ENCODE data around the gene ATG4C. TPM values are rescaled to one million over a fixed set of nuclear protein-coding genes. Genes with fewer than 3 reads are reported as not detected.
"Not testable (repeated sequence)": the region's sequence is repeated elsewhere in the genome, so short reads cannot be mapped to it uniquely, and the experiment has no call there.

Gene ATG4C
- total RNA-seq, 1 donor from 2014 or later, result 14.0 TPM

DNA sequence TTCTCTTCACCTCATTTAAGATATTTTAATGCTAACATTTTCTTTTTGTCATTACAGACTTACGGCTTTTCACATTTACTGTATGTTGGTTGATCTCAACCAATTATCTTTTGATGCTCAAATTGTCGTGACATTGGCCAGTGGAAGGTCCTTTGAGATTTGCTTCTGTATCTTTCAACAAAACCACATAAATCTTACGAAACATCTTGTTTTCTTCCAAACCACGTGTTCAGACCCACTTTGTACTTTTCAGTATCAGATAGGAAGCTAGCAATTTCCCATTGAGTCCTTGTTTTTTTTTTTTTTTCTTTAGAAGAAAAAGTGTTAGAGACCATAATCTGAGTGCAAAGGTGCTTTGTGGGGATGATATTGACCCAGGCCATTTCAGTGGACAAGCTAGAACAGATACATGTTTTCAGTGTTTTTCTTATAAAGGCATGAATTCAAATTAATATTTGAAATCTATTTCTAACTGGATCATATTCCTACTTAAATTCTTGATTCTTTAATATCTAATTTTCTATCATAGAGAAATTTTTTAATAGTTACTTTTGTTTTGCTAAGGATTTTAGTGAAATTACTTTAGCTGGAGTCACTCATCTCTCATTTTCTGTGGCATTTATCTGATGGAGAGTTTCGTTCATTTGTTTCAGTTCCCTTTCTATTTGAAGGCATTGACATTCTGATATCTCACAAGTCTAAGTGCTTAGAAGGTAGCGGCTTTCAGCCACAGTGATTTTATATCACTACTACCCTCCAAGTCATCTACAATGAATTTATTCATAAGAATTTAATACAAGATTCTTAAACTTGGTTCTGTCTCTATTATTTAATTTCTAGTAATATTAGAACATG lies 26.7 kb downstream of the ATG4C start:
- no peak overlapping the region for H3K27ac ChIP-seq
- ATAC-seq (no peak), DNase-seq (no peak)
- no peak overlapping the region for H3K4me3 ChIP-seq
- TF ChIP-seq, protein P1, sequence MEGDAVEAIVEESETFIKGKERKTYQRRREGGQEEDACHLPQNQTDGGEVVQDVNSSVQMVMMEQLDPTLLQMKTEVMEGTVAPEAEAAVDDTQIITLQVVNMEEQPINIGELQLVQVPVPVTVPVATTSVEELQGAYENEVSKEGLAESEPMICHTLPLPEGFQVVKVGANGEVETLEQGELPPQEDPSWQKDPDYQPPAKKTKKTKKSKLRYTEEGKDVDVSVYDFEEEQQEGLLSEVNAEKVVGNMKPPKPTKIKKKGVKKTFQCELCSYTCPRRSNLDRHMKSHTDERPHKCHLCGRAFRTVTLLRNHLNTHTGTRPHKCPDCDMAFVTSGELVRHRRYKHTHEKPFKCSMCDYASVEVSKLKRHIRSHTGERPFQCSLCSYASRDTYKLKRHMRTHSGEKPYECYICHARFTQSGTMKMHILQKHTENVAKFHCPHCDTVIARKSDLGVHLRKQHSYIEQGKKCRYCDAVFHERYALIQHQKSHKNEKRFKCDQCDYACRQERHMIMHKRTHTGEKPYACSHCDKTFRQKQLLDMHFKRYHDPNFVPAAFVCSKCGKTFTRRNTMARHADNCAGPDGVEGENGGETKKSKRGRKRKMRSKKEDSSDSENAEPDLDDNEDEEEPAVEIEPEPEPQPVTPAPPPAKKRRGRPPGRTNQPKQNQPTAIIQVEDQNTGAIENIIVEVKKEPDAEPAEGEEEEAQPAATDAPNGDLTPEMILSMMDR (IDR thresholded peaks at IDR 0.05), result no peak
- peaks cover 8% of the 10 kb centered on the region for H3K36me3 ChIP-seq
- no peaks in the 10 kb centered on the region for H3K4me1 ChIP-seq
- H3K9me3 ChIP-seq, result no peaks in the 10 kb centered on the region
- no peaks in the 10 kb centered on the region for H3K27me3 ChIP-seq (ENCODE audit: low read depth)
- intact Hi-C loops (cut with DNase I), result no loop called here

DNA sequence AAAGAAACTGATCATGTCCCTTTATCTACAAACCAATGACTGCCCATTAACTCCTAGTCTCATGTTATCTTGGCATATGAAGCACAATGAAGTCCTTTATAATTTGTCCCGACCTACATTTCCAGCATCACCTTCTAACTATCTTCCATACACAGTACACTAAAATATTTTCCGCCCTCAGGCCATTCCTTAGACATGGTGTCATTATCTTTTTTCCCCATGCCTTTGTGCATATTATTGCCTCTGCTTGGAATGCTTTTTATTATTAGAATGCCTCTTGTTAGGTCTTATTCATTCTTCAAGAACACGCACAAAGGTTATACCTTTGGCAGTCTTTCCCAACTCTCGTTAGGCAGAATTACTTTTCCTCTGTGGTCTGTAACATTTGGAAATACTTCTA lies 39.6 kb downstream of the ATG4C start:
- TF ChIP-seq, protein P1 (IDR thresholded peaks at IDR 0.05), result no peak
- H3K9me3 ChIP-seq, result no peaks in the 10 kb centered on the region
- no peak overlapping the region for H3K27ac ChIP-seq
- DNase-seq, result no peak
- intact Hi-C loops (cut with DNase I), result no loop called here
- no peaks in the 10 kb centered on the region for H3K27me3 ChIP-seq (ENCODE audit: low read depth)
- no peak for ATAC-seq
- H3K4me1 ChIP-seq, result no peaks in the 10 kb centered on the region
- no peaks in the 10 kb centered on the region for H3K36me3 ChIP-seq
- H3K4me3 ChIP-seq, result no peak overlapping the region

DNA sequence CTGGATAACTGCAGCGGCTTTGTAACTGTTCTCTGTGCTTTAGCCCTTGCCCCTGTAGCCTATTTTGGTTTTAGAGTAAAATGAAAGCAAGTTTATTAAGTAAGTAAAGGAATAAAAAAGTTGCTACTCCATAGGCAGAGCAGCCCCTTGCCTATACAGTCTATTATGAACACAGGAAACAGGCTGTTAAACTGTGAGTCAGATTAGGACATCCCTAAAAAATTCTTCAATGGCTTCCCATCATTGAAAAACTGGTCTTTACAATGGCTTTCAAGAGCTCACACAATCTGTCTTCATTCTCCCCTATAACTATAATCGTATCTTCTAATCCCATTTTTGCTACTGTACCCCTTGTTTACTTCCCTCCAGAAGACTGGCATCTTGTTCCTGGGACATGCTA lies 43.0 kb downstream of the ATG4C start:
- Histone ChIP-seq H3K4me3 (no peak overlapping the region), H3K4me1 (no peaks in the 10 kb centered on the region)
- TF ChIP-seq, protein P1 (IDR thresholded peaks at IDR 0.05), result no peak

DNA sequence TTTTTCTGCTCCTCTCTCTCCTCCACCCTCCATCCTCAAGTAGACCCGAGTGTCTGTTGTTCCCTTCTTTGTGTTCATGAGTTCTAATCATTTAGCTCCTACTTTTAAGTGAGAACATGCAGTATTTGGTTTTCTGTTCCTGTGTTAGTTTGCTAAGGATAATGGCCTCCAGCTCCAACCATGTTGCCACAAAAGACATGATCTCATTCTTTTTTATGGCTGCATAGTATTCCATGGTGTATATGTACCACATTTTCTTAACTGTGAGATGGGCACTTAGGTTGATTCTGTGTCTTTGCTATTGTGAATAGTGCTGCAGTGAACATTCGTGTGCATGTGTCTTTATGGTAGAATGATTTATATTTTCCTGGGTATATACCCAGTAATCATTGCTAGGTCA lies 43.9 kb downstream of the ATG4C start:
- intact Hi-C loops (cut with DNase I), result not testable (repeated sequence)

More for the DNA sequence above, 43.0 kb downstream of the ATG4C start:
- ATAC-seq, result no peak
- DNase-seq, result no peak
- Histone ChIP-seq H3K27me3 (ENCODE audit: low read depth) (no peaks in the 10 kb centered on the region), H3K36me3 (no peaks in the 10 kb centered on the region), H3K27ac (no peak overlapping the region), H3K9me3 (no peaks in the 10 kb centered on the region)
- intact Hi-C loops (cut with DNase I), result no loop called here

DNA sequence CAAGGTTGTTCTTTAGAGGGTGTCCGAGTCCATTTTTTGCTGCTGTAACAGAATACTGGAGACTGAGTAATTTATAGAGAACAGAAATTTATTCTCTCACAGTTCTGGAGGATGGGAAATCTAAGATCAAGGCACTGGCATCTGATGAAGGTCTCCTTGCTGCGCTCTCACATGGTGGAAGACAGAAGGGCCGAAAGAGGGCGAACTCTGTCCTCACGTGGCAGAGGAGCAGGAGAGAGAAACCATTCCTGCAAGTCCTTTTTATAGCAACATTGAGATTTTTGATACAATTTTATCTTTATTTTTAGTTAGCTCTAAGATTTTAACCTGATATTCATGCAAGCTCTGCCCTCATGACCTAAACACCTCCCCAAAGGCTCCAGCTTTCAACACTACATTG lies 48.3 kb downstream of the ATG4C start:
- ATAC-seq (no peak), DNase-seq (no peak)
- intact Hi-C loops (cut with DNase I), result no loop called here
- no peak overlapping the region for H3K4me3 ChIP-seq
- no peaks in the 10 kb centered on the region for H3K9me3 ChIP-seq
- no peaks in the 10 kb centered on the region for H3K4me1 ChIP-seq
- peaks cover 14% of the 10 kb centered on the region for H3K36me3 ChIP-seq
- no peaks in the 10 kb centered on the region for H3K27me3 ChIP-seq (ENCODE audit: low read depth)
- H3K27ac ChIP-seq, result no peak overlapping the region
- TF ChIP-seq, protein P1 (IDR thresholded peaks at IDR 0.05), result no peak

More for the DNA sequence above, 43.9 kb downstream of the ATG4C start:
- DNase-seq; H3K27ac ChIP-seq; ATAC-seq; H3K4me3 ChIP-seq; H3K36me3 ChIP-seq; H3K9me3 ChIP-seq; H3K4me1 ChIP-seq; H3K27me3 ChIP-seq (ENCODE audit: low read depth): not testable (repeated sequence)

DNA sequence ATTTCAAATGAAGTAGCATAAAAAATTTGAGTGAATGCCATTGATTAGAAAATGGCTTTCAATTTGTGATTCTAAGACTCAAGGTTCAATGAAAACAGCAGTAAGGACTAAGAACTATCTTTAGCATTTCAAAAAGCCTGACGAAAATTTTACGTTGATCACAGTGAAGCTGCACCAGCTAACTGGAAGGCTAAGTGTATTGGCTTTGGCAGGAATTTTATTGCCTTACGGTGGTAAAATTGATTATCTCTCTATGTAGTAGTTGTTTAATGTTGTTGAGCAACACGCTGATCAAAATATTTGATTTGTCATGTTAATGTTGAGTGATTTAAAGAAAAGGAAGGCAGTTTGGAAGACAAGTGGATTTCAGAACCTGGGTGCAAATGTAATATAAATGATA lies 49.6 kb downstream of the ATG4C start:
- no peaks in the 10 kb centered on the region for H3K27me3 ChIP-seq (ENCODE audit: low read depth)
- intact Hi-C loops (cut with DNase I), result no loop called here
- H3K9me3 ChIP-seq, result no peaks in the 10 kb centered on the region
- TF ChIP-seq, protein P1 (IDR thresholded peaks at IDR 0.05), result no peak
- no peak overlapping the region for H3K27ac ChIP-seq
- no peak for DNase-seq
- H3K36me3 ChIP-seq, result peaks cover 14% of the 10 kb centered on the region
- H3K4me3 ChIP-seq, result no peak overlapping the region
- H3K4me1 ChIP-seq, result no peaks in the 10 kb centered on the region
- no peak for ATAC-seq

Measured in lower lobe of right lung (tissue), 2 donors.